Fibroblast of lung (primary cell): ENCODE measurements around the gene ANLN.

Experiments used
- CTCF ChIP-seq, 2 donors: IDR thresholded peaks in 1 of 2; conservative IDR thresholded peaks in 1 of 2; 1 replicate in 1 of 2; 2 replicates in 1 of 2; pipeline ENCODE4 v1.5.1; 2011 to 2012; ENCODE audit warnings: low read length in 2 of 2, control low read depth in 1 of 2, inconsistent platforms in 1 of 2, low read depth in 1 of 2, mild to moderate bottlenecking in 1 of 2
- EZH2 ChIP-seq: IDR thresholded peaks from 2 replicates; pipeline ENCODE4 v1.5.1; 2012; ENCODE audit warnings: low read length, control low read depth, mild to moderate bottlenecking; ENCODE audit errors: missing control alignments

DNA sequence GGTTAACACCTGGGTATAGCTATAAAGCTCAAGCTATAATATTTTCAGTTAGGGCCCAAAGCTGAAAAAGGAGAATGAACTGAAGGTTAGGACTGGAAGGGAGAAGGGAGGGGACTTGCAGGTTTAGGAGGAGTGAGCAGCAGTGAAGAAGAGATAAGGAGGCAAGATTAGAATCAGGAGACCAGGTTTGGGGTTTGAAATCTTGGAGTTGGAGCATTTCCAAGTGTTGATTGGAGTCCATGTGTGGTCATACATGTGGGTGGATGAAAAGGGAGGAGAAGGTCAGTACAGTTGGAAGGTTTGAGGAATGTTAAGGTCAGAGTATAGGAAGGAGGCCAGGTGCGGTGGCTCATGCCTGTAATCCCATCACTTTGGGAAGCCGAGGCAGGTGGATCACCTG, 8.6 kb upstream of the ANLN start:
- TF ChIP-seq CTCF (conservative IDR thresholded peaks at IDR 0.05 in 1 of 2, IDR thresholded peaks at IDR 0.05 in 1 of 2; ENCODE audit: low read depth in 1 of 2, low read length in 2 of 2), result no peak
- TF ChIP-seq EZH2, result no peak
